KOPT-K1 (cell line): ENCODE data around the gene BNIP1.

Experiments
- H3K27ac ChIP-seq: fragments of 200-600 bp; sonication (generic); 2 replicates; pipeline ENCODE4 v1.5.1; 2016; ENCODE audit warnings: antibody characterized with exemption, mild to moderate bottlenecking, low read depth, low read length; ENCODE audit not compliant: poor library complexity, severe bottlenecking
- H3K36me3 ChIP-seq: fragments of 200-600 bp; sonication (generic); 2 replicates; pipeline ENCODE4 v1.5.1; 2017; ENCODE audit warnings: antibody characterized with exemption, mild to moderate bottlenecking, low read length, moderate library complexity; ENCODE audit not compliant: insufficient read depth
- H3K9me3 ChIP-seq: fragments of 200-600 bp; sonication (generic); 2 replicates; pipeline ENCODE4 v1.5.1; 2017; ENCODE audit warnings: antibody characterized with exemption, low read length, mild to moderate bottlenecking; ENCODE audit not compliant: insufficient read depth, poor library complexity, severe bottlenecking

The BNIP1 gene

DNA sequence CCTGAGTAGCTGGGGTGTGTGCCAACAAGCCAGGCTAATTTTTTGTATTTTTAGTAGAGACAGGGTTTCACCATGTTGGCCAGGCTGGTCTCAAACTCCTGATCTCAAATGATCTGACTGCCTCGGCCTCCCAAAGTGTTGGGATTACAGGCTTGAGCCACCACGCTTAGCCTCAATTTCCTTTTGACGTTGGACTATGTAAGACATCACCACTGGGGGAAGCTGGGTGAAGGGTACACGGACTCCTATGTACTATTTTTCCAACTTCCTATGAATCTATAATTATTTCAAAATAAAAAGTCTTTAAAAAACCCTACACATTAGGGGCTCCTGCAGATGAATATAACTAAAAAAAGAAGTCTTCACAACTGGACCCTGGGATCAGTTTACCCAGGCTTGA, 46.7 kb downstream of the BNIP1 start:
- H3K27ac ChIP-seq = no peak overlapping the region
- no peaks in the 10 kb centered on the region for H3K36me3 ChIP-seq
- no peaks in the 10 kb centered on the region for H3K9me3 ChIP-seq

DNA sequence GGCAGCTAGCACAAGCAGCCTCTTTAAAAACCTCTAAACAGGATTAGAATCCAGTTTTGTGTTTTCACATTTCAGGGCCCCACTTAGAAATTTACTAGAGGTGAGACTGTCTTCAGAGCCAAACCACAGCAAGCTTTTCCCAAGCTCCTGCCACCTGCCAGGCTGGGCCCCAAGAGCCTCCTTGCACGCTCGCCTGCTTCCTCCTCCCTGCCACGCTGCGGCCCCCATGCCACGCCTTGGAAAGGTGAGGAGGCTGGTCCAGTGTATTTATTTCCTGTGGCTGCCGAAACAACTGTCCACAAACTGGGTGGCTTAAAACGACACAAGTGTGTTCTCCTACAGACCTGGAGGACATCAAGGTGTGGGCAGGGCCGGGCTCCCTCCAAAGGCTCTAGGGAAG, 47.2 kb downstream of the BNIP1 start:
- H3K36me3 ChIP-seq = no peaks in the 10 kb centered on the region
- no peaks in the 10 kb centered on the region for H3K9me3 ChIP-seq
- no peak overlapping the region for H3K27ac ChIP-seq

DNA sequence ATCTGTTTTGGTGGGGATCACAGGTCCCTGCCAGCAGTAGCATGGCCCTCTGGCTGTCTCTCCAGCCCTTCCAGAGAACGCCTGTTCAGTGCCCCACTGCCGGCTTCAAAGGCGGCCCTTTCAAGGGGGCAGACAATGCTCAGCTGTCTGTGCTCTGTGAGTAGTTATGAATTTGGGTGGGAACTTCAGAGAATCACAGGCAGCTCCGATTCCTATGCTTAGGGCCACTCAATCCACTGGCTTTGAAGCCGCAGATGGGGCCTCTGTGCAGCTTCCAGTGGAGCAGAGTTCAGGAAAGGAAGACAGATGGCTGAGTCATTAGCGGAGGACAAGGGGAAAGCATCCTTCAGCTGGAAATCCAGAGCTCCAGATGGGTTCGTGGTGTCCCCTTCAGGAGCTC, 48.2 kb downstream of the BNIP1 start:
- H3K36me3 ChIP-seq = no peaks in the 10 kb centered on the region
- no peak overlapping the region for H3K27ac ChIP-seq
- H3K9me3 ChIP-seq = no peaks in the 10 kb centered on the region

DNA sequence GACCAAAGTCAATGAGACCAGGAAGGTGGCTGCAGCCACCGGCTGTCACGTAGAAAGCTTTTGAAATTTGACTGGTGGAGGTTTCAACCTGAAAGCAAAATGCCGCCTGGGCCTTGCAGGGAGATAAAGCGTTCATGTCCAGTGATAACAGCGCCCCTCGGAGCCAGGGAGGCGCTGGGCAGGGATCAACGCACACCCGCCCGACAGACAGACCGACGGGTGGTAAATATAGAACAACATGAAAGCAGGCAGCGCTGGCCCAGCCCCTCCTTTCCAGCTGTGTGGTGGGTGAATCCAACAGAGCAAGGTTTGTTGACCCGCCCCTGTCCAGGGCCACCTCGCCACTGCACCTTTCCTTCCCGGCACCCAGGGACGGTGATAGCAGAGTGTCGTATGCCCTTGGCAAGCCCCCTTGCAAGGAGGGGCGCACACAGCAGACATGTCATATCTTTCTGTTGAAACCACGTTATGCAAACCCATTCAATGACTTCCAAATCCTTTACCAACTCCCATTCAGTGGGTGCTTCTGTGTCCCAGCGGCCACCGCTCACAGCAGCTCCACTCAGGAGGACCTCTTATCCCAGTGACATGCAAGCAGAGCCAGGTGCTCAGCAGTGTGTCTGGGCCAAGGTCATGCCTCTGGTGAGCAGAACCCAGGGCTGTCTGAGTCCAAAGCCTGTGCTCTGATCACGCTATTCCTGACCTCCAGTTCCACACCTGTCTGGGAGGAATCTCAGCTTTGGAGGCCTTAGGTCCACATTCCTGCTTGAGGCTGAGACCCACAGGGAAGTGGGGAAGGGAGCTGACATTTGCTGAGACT, 52.0 kb downstream of the BNIP1 start:
- Histone ChIP-seq H3K27ac (no peak overlapping the region), H3K36me3 (no peaks in the 10 kb centered on the region), H3K9me3 (peaks cover 10% of the 10 kb centered on the region)

DNA sequence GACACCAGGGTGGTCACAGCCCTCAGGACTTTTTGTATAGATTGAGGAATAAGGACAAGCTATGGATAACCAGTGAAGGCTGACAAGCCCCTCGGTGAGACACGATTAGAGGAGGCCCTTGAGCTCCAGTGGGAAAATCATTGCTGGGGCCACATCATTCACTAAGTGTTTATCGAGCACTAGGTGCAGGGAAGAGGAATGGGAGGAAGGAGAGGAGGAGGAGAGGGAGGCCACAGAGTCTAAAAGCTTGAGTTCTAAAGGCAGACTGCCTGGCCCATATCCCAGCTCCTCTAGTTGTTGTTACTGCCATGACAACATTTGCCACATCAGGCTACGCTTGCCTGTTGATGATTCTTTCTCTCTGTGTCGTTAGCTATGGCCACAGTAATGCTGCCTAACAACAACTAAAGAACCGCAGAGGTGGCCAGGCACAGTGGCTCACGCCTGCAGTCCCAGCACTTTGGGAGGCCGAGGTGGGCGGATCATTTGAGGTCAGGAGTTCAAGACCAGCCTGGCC, 53.1 kb downstream of the BNIP1 start:
- H3K36me3 ChIP-seq = no peaks in the 10 kb centered on the region
- no peak overlapping the region for H3K27ac ChIP-seq
- H3K9me3 ChIP-seq = peaks cover 10% of the 10 kb centered on the region

DNA sequence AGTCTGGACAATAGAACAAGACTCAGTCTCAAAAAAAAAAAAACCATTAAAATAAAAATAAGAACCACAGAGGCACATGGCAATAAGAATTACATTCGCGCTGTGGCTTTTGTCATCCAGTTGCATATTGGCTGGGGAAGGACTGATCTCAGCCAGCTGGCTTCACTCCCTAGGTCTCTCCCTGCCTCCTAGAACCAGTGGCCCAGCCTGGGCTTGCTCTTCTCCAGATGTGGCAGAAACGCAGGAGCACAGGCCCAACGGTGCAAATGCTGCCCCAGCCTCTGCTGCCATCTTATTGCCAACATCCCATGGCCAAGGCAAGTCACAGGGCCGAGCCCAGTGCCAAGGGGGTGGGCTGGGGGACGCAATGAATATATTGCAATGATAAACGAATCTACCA, 53.7 kb downstream of the BNIP1 start:
- H3K27ac ChIP-seq = no peak overlapping the region
- peaks cover 10% of the 10 kb centered on the region for H3K9me3 ChIP-seq
- H3K36me3 ChIP-seq = no peaks in the 10 kb centered on the region

DNA sequence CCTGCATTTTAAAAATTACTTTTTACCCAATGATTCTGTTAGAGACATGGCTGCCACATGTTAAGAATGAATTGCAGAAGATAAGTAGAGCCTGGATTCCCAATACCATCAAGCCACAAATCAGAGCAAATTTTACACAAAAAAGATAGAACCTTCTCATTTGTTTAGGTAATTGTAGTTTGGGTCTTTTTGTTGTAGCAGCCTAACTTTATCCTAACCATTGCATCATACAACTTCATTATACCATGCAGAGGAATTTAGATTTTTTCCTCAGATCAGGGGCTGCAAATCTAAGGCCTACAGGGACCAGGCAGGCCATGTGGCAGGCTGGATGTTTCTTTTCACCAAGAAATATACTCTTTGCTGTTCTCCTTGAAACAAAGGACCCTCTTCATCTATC, 56.0 kb downstream of the BNIP1 start:
- H3K36me3 ChIP-seq = no peaks in the 10 kb centered on the region
- peaks cover 10% of the 10 kb centered on the region for H3K9me3 ChIP-seq
- no peak overlapping the region for H3K27ac ChIP-seq

DNA sequence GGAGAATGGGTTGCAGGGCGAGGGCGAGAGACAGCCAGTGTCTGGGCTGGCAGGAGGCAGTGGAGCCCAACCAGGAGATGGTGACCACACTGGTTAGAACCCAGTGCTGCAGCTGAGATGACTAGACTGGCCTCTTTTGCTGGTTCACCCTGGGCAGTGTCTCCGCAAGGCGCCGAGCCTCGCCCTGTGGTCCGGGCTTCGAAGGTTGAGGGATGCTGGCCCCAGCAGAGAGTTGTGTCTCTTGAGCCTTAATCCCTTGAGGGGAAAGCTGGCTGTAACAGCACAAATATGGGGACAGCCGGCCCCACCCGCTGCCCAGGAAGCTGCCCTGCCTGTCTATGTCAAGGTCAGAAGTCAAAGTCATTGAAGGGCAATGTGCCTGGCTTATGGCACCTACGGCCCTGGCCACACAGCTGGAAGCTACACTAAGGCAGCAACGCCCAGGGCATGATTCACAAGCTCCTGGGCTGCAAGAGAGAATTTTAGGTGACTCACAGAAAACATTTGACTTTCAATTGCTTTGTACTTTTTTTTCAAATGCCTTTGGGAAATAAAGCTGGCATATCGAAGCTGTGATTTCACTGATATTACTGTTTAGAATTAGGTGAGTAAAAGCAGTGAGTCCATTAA, 57.4 kb downstream of the BNIP1 start:
- Histone ChIP-seq H3K9me3 (peaks cover 10% of the 10 kb centered on the region), H3K36me3 (no peaks in the 10 kb centered on the region)

DNA sequence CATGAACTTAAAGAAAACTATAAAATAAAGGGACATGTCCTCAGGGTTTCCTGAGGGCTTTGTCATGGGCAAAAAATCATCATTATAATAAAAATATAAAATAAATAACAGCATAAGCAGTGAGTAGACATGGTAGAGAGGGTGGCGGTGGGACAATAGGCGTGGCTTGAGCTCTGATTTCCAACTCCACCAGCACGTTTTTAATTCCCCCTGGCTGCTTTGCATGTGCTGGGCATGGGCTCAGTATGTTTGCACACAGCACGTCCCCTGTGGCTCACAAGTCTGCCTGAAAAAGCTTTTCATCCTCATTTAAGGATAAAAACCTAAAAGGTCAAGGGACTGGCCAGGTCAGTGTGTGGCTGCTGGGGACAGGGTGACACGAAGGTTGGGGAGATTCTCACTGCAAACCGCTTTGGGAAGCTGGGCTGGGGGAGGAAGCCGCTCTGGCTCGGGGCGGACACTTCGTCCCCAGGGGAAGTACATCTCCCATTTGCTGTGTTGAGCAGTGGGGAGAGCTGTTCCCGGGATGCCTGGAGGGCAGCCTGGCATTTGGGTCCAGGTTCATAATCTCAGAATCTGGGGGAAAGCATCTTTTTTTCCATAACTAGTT, 58.0 kb downstream of the BNIP1 start:
- no peaks in the 10 kb centered on the region for H3K36me3 ChIP-seq
- no peak overlapping the region for H3K27ac ChIP-seq
- H3K9me3 ChIP-seq = peaks cover 10% of the 10 kb centered on the region

More for the DNA sequence above, 57.4 kb downstream of the BNIP1 start:
- H3K27ac ChIP-seq = no peak overlapping the region

DNA sequence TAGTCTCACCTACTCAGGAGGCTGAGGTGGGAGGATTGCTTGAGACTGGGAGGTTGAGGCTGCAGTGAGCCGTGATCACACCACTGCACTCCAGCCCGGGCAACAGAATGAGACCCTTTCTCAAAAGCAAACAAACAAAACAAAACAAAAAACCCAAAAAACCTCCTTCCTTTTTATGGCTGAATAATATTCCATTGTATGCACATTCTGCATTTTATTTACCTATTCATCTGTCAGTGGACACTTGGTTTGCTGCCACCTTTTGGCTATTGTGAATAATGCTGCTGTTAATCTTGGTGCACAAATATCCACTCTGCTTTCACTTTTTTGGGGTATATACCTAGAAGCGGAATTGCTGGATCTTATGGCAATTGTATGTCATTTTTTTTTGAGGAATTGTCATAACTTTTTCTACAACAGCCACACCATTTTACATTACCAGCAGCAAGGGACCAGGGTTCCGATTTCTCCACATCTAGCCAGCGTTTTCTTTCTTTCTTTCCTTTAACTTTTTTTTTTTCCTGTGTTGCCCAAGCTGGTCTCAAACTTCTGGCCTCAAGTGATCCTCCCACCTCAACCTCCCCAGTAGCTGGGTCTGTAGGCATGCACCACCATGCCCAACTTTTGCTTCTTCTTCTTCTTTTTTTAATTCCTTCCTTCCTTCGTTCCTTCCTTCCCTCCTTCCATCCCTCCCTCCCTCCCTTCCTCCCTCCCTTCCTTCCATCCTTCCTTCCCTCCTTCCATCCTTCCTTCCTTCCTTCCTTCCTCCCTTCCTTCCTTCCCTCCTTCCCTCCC, 60.1 kb downstream of the BNIP1 start:
- no peaks in the 10 kb centered on the region for H3K36me3 ChIP-seq
- peaks cover 7% of the 10 kb centered on the region for H3K9me3 ChIP-seq

DNA sequence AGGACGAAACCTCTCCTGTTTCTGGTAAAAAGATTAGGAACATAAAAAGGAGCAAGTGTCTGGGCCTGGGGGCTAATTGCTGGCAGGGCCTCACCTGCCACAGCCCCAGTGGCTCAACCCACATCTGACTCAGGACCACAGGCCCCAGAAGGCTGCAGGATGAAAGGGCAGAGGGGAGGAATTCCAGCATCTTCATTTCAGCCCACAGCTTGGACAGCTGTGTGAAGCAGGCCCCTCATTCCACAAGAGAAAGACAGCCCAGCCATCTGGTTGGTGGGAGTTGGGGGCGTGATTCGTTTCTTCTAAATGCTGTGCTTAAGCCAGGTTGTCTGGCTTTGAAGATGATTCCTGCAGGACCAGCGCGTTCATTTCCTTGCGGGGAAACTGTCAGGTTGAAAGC, 61.6 kb downstream of the BNIP1 start:
- Histone ChIP-seq H3K27ac (no peak overlapping the region), H3K9me3 (no peaks in the 10 kb centered on the region), H3K36me3 (no peaks in the 10 kb centered on the region)

More for the DNA sequence above, 60.1 kb downstream of the BNIP1 start:
- H3K27ac ChIP-seq = no peak overlapping the region

DNA sequence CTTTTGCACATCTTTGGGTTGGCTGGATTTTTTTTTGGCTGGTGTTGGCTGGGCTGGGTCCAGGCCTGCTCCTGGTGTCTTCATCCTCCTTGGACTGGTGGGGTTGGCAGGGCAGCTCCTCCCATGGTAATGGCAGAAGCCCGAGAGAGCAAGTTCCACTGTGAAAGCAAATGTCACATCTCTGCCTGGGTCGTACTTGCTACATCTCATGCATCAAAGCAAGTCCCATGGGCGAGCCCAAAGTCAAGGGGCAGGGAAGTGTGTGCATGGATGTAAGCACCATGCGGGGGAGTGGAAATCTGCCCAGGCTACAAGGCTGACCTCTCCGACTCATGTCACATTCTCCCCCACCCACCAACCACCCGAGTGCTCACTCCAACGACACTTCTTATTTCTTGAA, 64.0 kb downstream of the BNIP1 start:
- Histone ChIP-seq H3K36me3 (no peaks in the 10 kb centered on the region), H3K9me3 (no peaks in the 10 kb centered on the region), H3K27ac (no peak overlapping the region)

DNA sequence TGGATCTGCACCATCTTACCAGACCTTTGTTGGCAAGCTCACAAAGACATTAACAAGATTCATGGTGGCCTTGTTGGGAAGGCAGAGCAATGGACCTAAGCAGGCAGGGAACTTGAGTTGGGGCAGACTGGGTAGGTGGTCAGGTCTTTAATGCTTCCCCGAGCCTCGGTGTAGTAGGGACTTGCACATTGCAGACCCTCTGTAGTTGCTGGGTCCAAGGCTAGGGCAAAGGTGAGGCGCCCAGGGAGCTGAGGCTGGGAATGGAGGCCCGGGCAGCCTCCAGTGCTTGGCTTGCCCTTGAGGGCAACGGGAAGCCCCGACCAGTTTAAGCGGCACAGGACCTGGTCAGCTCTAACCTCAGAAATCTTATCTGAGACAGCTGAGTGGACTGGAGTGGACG, 66.5 kb downstream of the BNIP1 start:
- H3K9me3 ChIP-seq = no peaks in the 10 kb centered on the region
- no peaks in the 10 kb centered on the region for H3K36me3 ChIP-seq
- H3K27ac ChIP-seq = no peak overlapping the region

DNA sequence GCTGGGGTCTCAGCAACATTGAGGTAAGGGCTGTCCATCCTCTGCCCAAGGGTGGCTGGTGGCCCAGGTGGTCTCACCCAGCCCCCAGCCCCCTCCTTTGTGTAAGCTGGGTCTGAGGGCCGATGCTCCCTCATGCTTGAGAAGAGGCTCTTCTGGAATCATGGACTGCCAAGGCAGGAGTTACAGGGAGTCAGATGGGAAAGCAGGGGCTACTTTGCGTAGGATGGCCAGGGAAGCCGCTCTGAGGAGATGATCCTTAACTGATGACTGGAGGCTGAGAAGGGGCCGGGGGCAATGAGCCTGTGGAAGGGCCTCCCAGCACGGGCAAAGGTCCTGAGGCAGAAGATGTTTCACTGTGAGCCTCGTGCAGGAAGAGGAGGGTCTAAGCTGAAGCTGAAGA, 67.0 kb downstream of the BNIP1 start:
- no peaks in the 10 kb centered on the region for H3K9me3 ChIP-seq
- no peaks in the 10 kb centered on the region for H3K36me3 ChIP-seq
- no peak overlapping the region for H3K27ac ChIP-seq
